Peyer's patch (tissue), 4 donors: ENCODE data around the gene PIEZO1.

ENCODE experiments used
- CTCF ChIP-seq, 6 experiments: fragments of 450-650 bp in 4 of 6; fragments of 200-600 bp in 2 of 6; sonication (generic) in 1 of 6; IDR thresholded peaks; one replicate each; pipeline ENCODE4 v1.5.1; 2017 to 2019; ENCODE audit warnings: antibody characterized with exemption in 6 of 6, mild to moderate bottlenecking in 3 of 6, moderate library complexity in 1 of 6
- POLR2A ChIP-seq, 2 donors: fragments of 450-650 bp; IDR thresholded peaks; one replicate each; pipeline ENCODE4 v1.5.1; 2017; ENCODE audit warnings: antibody characterized with exemption in 2 of 2, mild to moderate bottlenecking in 2 of 2, moderate library complexity in 2 of 2

GRCh38 chr16:88718178-88718577 lies 66.8 kb downstream of the PIEZO1 start:
- TF ChIP-seq CTCF (IDR thresholded peaks at IDR 0.05) = no peak
- no peak for TF ChIP-seq POLR2A (IDR thresholded peaks at IDR 0.05)
